Kidney epithelial cell (primary cell): ENCODE measurements around the gene AVPR2. TPM values are rescaled to one million over a fixed set of nuclear protein-coding genes. Genes with fewer than 3 reads are reported as not detected.

ENCODE experiments used
- DNase-seq: peaks from one replicate; pipeline ENCODE4 v3.0.0-alpha.2; 2010; ENCODE audit warnings: low read depth
- H3K27me3 ChIP-seq: 2 replicates; pipeline ENCODE4 v1.6.0; 2011; ENCODE audit warnings: low read length; ENCODE audit not compliant: control insufficient read depth, insufficient read depth
- H3K36me3 ChIP-seq: 2 replicates; pipeline ENCODE4 v1.5.1; 2011; ENCODE audit warnings: low read length; ENCODE audit not compliant: control insufficient read depth, insufficient read depth
- H3K4me3 ChIP-seq: 2 replicates; pipeline ENCODE4 v1.5.1; 2011; ENCODE audit warnings: low read depth, mild to moderate bottlenecking, control low read depth, low read length
- total RNA-seq: library from RNA; depleted of rRNA; stranded (reverse); fragments of >200 nt; gene quantifications from 2 replicates; pipeline ENCODE4 v1.2.3, GENCODE V29; 2015
- TF ChIP-seq, protein P1 (sequence below): IDR thresholded peaks from 2 replicates; pipeline ENCODE4 v1.5.1; 2011; ENCODE audit warnings: mild to moderate bottlenecking, moderate library complexity, low read length, control low read depth, inconsistent platforms; ENCODE audit not compliant: insufficient read depth, poor library complexity, severe bottlenecking

AVPR2 gene
- total RNA-seq, 1 donor from 2014 or later = 0.08 TPM

DNA sequence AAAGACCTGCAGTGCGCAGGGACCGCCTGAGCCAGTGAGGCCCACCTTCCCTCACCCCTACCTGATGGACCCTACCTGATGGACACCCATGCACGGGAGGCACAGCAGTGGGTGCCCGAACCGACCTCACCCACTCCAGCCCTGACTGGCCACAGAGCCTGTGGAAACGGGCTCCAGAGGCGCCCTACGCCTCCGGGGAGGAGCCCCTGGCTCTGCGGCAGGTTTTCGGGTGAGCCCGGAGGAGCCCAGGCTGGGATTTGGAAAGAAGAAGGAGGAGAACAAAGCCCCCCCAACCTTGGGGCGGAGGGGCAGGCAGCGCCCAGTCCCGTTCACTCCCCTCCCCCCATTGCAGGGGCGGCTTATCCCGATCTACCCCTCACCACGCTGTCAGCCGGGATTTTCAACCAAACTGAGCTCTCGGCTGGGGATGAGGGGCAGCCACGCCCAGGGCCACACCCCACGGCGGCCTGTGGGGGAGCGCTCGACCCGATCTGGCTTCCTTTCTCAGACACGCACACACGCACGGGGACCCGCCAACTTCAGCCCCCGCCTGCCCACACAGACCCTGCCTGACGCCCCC, 19.2 kb upstream of the AVPR2 start:
- peak overlapping the region; percentile 45 for H3K4me3 ChIP-seq
- H3K27me3 ChIP-seq = no peaks in the 10 kb centered on the region
- DNase-seq = no peak
- TF ChIP-seq, protein P1, sequence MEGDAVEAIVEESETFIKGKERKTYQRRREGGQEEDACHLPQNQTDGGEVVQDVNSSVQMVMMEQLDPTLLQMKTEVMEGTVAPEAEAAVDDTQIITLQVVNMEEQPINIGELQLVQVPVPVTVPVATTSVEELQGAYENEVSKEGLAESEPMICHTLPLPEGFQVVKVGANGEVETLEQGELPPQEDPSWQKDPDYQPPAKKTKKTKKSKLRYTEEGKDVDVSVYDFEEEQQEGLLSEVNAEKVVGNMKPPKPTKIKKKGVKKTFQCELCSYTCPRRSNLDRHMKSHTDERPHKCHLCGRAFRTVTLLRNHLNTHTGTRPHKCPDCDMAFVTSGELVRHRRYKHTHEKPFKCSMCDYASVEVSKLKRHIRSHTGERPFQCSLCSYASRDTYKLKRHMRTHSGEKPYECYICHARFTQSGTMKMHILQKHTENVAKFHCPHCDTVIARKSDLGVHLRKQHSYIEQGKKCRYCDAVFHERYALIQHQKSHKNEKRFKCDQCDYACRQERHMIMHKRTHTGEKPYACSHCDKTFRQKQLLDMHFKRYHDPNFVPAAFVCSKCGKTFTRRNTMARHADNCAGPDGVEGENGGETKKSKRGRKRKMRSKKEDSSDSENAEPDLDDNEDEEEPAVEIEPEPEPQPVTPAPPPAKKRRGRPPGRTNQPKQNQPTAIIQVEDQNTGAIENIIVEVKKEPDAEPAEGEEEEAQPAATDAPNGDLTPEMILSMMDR = no peak
- peaks cover 1% of the 10 kb centered on the region for H3K36me3 ChIP-seq

GRCh38 chrX:153885968-153886903, 18.2 kb upstream of the AVPR2 start, which contains the start of gene L1CAM:
Gene L1CAM, minus strand, starts transcription at chrX:153886173. Its CDS starts 10,337 bp downstream, at chrX:153875836.
- H3K36me3 ChIP-seq = peaks cover 1% of the 10 kb centered on the region

GRCh38 chrX:153886915-153887314, 17.6 kb upstream of the AVPR2 start:
- H3K4me3 ChIP-seq = no peak overlapping the region
- TF ChIP-seq, protein P1 = no peak
- H3K27me3 ChIP-seq = no peaks in the 10 kb centered on the region
- no peak for DNase-seq
- peaks cover 1% of the 10 kb centered on the region for H3K36me3 ChIP-seq

More at GRCh38 chrX:153885968-153886903, 18.2 kb upstream of the AVPR2 start, which contains the start of gene L1CAM:
- no peak for DNase-seq
- Histone ChIP-seq H3K27me3 (no peaks in the 10 kb centered on the region), H3K4me3 (peak within 1 kb of the TSS; percentile 45)
- TF ChIP-seq, protein P1 = no peak

DNA sequence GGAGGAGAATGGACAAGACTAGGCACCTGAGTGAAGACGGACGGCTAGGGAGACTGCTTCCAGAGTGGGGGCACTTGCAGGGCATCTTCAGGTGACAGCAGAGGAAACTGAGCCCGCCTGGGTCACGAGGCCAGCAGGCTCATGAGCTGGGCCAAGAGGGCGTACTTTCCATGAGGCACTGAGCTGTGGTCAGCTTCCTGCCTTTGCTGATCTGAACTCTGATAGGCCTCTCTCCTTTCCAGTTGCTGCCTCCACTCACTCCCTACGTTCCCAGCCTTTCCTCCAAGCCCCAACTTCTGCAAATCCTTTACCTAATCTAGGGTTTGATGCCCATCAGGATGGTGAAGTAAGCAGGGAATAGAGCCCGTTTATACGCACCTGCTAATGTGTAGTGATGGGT, 17.1 kb upstream of the AVPR2 start:
- no peaks in the 10 kb centered on the region for H3K27me3 ChIP-seq
- H3K36me3 ChIP-seq = peaks cover 1% of the 10 kb centered on the region
- TF ChIP-seq, protein P1 = no peak
- DNase-seq = no peak
- no peak overlapping the region for H3K4me3 ChIP-seq

- no peak for DNase-seq
- Histone ChIP-seq H3K27me3 (no peaks in the 10 kb centered on the region), H3K36me3 (peaks cover under 1% of the 10 kb centered on the region), H3K4me3 (no peak overlapping the region)
- TF ChIP-seq, protein P1 = no peak
These were observed 16.1 kb upstream of the AVPR2 start for GRCh38 chrX:153888344-153888743.
